GM12892 (cell line): ENCODE results near the gene CPED1.
A peak's percentile ranks its signal among the peaks of the same experiment; 100 is the strongest.

Source experiments
- DNase-seq: peaks from one replicate; pipeline ENCODE4 v3.0.0; 2011; ENCODE audit not compliant: insufficient read length
- FAIRE-seq: peaks from 2 replicates; lab custom pipeline; 2011; peaks lifted over from hg19 to GRCh38; lab: Jason Lieb, UNC
- POLR2A ChIP-seq: IDR thresholded peaks from 2 replicates; pipeline ENCODE4 v1.6.1; 2011; ENCODE audit warnings: low read depth, low read length, control low read depth
- POLR2AphosphoS5 ChIP-seq: IDR thresholded peaks from 2 replicates; pipeline ENCODE4 v1.6.1; 2011; ENCODE audit warnings: low read depth, low read length, control low read depth
- TAF1 ChIP-seq: IDR thresholded peaks from 2 replicates; pipeline ENCODE4 v1.6.1; 2011; ENCODE audit warnings: low read depth, mild to moderate bottlenecking, control low read depth, low read length, borderline replicate concordance

CPED1 gene

GRCh38 chr7:121133444-121133843, 144.9 kb downstream of the CPED1 start:
- TF ChIP-seq POLR2AphosphoS5 (no peak), POLR2A (no peak), TAF1 (no peak)
- DNase-seq (no peak), FAIRE-seq (no peak)

GRCh38 chr7:121137580-121137979, 149.1 kb downstream of the CPED1 start:
- no peak for DNase-seq
- no peak for FAIRE-seq

GRCh38 chr7:121138262-121138933, 149.9 kb downstream of the CPED1 start:
- TF ChIP-seq POLR2A: no peak
- TF ChIP-seq TAF1: no peak
- no peak for TF ChIP-seq POLR2AphosphoS5
- no peak for DNase-seq
- peak; percentile 67 for FAIRE-seq

More at GRCh38 chr7:121137580-121137979, 149.1 kb downstream of the CPED1 start:
- no peak for TF ChIP-seq TAF1
- TF ChIP-seq POLR2AphosphoS5: no peak
- TF ChIP-seq POLR2A: no peak

GRCh38 chr7:121139427-121139826, 150.9 kb downstream of the CPED1 start:
- DNase-seq (no peak), FAIRE-seq (no peak)

GRCh38 chr7:121140790-121141189, 152.3 kb downstream of the CPED1 start:
- TF ChIP-seq TAF1: no peak
- no peak for TF ChIP-seq POLR2A
- no peak for TF ChIP-seq POLR2AphosphoS5
- no peak for DNase-seq
- no peak for FAIRE-seq

More at GRCh38 chr7:121139427-121139826, 150.9 kb downstream of the CPED1 start:
- TF ChIP-seq POLR2A: no peak

- FAIRE-seq (no peak), DNase-seq (no peak)
- TF ChIP-seq POLR2AphosphoS5 (no peak), POLR2A (no peak), TAF1 (no peak)
Observed at GRCh38 chr7:121151774-121152221, 163.3 kb downstream of the CPED1 start.

GRCh38 chr7:121153411-121153810, 164.9 kb downstream of the CPED1 start:
- FAIRE-seq (no peak), DNase-seq (no peak)
- no peak for TF ChIP-seq POLR2AphosphoS5
- TF ChIP-seq TAF1: no peak
- no peak for TF ChIP-seq POLR2A

- FAIRE-seq: no peak
- TF ChIP-seq POLR2A: no peak
- TF ChIP-seq TAF1: no peak
- TF ChIP-seq POLR2AphosphoS5: no peak
- no peak for DNase-seq
Observed at GRCh38 chr7:121153995-121154394, 165.5 kb downstream of the CPED1 start.

- TF ChIP-seq TAF1 (no peak), POLR2A (no peak), POLR2AphosphoS5 (no peak)
- FAIRE-seq (no peak), DNase-seq (no peak)
Observed at GRCh38 chr7:121156825-121157224, 168.3 kb downstream of the CPED1 start.

GRCh38 chr7:121157341-121157751, 168.8 kb downstream of the CPED1 start:
- no peak for DNase-seq
- no peak for FAIRE-seq
- no peak for TF ChIP-seq TAF1

GRCh38 chr7:121157885-121158590, 169.5 kb downstream of the CPED1 start:
- no peak for DNase-seq
- FAIRE-seq: no peak
- no peak for TF ChIP-seq POLR2AphosphoS5
- TF ChIP-seq TAF1: no peak
- TF ChIP-seq POLR2A: no peak

- FAIRE-seq (no peak), DNase-seq (no peak)
- TF ChIP-seq POLR2AphosphoS5: no peak
- no peak for TF ChIP-seq POLR2A
- no peak for TF ChIP-seq TAF1
Observed at GRCh38 chr7:121158665-121159064, 170.2 kb downstream of the CPED1 start.
